NCI-H226 (cell line): Measurements from ENCODE around the gene ADAMTSL3.
A peak's percentile ranks its signal among the peaks of the same experiment; 100 is the strongest.

Experiments
- DNase-seq: peaks from one replicate; pipeline ENCODE4 v3.0.0-alpha.2; 2015

Gene ADAMTSL3, protein sequence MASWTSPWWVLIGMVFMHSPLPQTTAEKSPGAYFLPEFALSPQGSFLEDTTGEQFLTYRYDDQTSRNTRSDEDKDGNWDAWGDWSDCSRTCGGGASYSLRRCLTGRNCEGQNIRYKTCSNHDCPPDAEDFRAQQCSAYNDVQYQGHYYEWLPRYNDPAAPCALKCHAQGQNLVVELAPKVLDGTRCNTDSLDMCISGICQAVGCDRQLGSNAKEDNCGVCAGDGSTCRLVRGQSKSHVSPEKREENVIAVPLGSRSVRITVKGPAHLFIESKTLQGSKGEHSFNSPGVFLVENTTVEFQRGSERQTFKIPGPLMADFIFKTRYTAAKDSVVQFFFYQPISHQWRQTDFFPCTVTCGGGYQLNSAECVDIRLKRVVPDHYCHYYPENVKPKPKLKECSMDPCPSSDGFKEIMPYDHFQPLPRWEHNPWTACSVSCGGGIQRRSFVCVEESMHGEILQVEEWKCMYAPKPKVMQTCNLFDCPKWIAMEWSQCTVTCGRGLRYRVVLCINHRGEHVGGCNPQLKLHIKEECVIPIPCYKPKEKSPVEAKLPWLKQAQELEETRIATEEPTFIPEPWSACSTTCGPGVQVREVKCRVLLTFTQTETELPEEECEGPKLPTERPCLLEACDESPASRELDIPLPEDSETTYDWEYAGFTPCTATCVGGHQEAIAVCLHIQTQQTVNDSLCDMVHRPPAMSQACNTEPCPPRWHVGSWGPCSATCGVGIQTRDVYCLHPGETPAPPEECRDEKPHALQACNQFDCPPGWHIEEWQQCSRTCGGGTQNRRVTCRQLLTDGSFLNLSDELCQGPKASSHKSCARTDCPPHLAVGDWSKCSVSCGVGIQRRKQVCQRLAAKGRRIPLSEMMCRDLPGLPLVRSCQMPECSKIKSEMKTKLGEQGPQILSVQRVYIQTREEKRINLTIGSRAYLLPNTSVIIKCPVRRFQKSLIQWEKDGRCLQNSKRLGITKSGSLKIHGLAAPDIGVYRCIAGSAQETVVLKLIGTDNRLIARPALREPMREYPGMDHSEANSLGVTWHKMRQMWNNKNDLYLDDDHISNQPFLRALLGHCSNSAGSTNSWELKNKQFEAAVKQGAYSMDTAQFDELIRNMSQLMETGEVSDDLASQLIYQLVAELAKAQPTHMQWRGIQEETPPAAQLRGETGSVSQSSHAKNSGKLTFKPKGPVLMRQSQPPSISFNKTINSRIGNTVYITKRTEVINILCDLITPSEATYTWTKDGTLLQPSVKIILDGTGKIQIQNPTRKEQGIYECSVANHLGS (N-terminal part only)

GRCh38 chr15:83653639-83654378, at the start of gene ADAMTSL3:
Gene ADAMTSL3, plus strand, starts transcription at chr15:83654123. Its CDS starts 1,639 bp downstream, at chr15:83655762.
- DNase-seq: peak; percentile 60

DNA sequence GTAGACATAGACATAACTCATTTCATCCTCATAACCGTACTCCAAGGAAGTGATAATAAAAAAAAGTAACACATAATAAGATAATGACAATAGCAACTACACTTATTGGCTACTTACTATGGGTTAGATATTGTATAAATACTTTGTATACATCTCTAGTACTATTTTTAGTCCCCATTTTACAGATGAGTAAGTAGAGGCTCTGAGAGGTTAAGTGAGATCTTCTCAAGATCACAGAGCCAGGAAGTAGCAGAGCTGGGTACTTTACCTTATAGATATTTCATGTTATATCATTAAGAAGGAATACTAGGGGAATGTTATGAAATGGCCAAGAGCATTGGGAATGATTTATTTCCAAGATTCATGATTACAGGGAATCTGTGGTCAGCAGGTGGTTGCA, 49.4 kb upstream of the ADAMTSL3 start:
- no peak for DNase-seq

- no peak for DNase-seq
Measured at GRCh38 chr15:83605111-83605945, 48.6 kb upstream of the ADAMTSL3 start.

DNA sequence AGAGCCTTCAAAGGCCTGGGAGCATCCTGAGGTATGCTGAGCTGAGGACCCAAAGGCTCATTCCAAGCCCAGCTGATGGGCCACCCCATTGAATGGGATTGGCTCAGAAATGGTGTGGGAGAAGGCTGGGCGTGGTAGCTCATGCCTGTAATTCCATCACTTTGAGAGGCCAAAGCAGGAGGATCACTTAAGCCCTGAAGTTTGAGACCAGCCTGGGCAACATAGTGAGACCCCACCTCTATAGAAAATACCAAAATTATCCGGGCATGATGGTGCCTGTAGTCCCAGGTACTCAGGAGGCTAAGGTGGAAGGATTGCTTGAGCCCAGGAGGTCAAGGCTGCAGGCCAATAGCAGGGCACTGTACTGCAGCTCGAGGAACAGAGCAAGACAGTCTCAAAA, 43.8 kb upstream of the ADAMTSL3 start:
- DNase-seq: no peak

- no peak for DNase-seq
Measured at GRCh38 chr15:83610901-83611685, 42.8 kb upstream of the ADAMTSL3 start.

GRCh38 chr15:83612226-83612625, 41.7 kb upstream of the ADAMTSL3 start:
- no peak for DNase-seq

GRCh38 chr15:83612898-83613635, 40.9 kb upstream of the ADAMTSL3 start:
- DNase-seq: no peak

DNA sequence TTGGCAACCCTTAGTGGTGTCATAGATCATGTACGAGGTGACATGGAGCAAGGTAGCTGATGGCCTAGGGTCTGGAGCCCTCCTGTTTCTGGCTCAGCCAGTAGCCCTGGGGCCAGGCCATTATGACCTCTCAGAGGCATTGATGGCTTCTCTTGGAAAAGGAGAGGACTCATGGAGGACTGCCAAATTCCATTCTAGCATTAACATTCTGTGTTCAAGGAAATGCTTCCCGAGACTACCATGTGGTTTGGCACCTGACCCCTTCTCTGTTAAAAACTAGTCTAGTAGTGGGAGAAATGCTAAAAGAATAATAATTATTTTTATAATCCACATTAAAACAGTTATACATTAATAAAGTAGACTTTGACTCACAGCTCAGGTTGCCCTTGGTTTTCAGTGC, 40.2 kb upstream of the ADAMTSL3 start:
- DNase-seq: peak; percentile 70

GRCh38 chr15:83616840-83617239, 37.1 kb upstream of the ADAMTSL3 start:
- no peak for DNase-seq

GRCh38 chr15:83626171-83626802, 27.6 kb upstream of the ADAMTSL3 start:
- peak; percentile 94 for DNase-seq

GRCh38 chr15:83631534-83631933, 22.4 kb upstream of the ADAMTSL3 start:
- DNase-seq: no peak

DNA sequence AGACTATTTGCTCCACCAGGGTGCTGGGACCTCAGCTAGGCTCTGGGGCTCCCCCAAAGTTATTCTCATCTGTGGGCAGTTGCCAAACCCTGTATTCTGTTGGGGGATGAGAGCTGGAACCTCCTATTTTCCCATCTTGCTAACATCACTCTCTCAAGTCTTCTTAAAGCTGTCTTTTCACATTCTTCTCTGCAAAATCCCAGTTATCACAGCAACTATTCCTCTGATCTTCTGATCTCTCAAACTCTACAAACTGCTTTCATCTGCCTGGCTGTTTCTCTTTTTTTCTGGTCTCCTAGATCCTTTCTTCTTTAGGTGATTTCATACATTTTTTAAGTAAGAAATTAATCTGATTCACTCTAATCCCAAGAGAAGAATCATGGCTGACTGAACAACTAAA, 10.7 kb upstream of the ADAMTSL3 start:
- no peak for DNase-seq

- DNase-seq: no peak
Measured at GRCh38 chr15:83644439-83644838, 9.5 kb upstream of the ADAMTSL3 start.

GRCh38 chr15:83650831-83651230, 3.1 kb upstream of the ADAMTSL3 start:
- no peak for DNase-seq

GRCh38 chr15:83651541-83651940, 2.4 kb upstream of the ADAMTSL3 start:
- DNase-seq: no peak

DNA sequence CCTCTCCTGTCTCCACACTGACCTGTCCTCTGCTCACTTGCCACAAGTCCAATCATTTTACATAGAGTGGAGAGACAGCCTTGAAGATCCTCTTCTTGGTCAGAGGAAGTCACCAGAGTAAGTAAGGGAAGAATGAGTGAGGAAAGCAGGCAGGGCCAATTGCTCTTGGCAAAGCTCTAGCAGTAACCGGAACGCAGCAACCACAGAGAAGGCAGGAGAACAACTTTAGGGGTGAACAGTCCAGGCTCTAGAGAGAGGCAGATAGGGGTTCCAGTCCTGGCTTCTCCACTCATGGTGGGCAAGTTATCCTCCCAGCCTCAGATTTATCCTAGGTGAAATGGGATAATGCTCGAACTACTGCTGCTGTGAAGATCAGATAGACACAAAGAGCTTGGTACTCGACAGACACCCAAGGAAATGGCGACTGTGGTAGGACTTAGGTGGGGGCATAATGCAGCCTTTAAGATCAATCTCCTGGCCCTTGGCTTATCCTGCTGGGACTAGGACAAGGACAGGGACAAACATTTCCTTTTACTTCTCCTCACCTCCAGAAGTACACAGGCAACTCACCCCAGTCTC, 1.2 kb upstream of the ADAMTSL3 start:
- no peak for DNase-seq

GRCh38 chr15:83653288-83653638, 660 bp upstream of the ADAMTSL3 start:
- DNase-seq: no peak

GRCh38 chr15:83654379-83655236, 685 bp downstream of the ADAMTSL3 start:
- no peak for DNase-seq
